ENCODE measurements around the gene PRKN.

The PRKN gene

GRCh38 chr6:161586887-161587286, 1140.7 kb downstream of the PRKN start:
- no peak for TF ChIP-seq CTCF (IDR thresholded peaks at IDR 0.05; ENCODE audit: low read depth, low read length)
- no peak for DNase-seq (ENCODE audit: extremely low read depth, low read depth)

GRCh38 chr6:161584621-161585340, 1142.8 kb downstream of the PRKN start:
- DNase-seq (ENCODE audit: extremely low read depth, low read depth) = no peak

GRCh38 chr6:161584051-161584450, 1143.5 kb downstream of the PRKN start:
- DNase-seq (ENCODE audit: extremely low read depth, low read depth) = no peak

More at GRCh38 chr6:161584621-161585340, 1142.8 kb downstream of the PRKN start:
- TF ChIP-seq CTCF (IDR thresholded peaks at IDR 0.05; ENCODE audit: low read depth, low read length) = no peak

GRCh38 chr6:161583584-161583983, 1144.0 kb downstream of the PRKN start:
- no peak for TF ChIP-seq CTCF (IDR thresholded peaks at IDR 0.05; ENCODE audit: low read depth, low read length)
- DNase-seq (ENCODE audit: extremely low read depth, low read depth) = no peak

More at GRCh38 chr6:161584051-161584450, 1143.5 kb downstream of the PRKN start:
- no peak for TF ChIP-seq CTCF (IDR thresholded peaks at IDR 0.05; ENCODE audit: low read depth, low read length)

GRCh38 chr6:161578478-161578877, 1149.1 kb downstream of the PRKN start:
- no peak for DNase-seq (ENCODE audit: extremely low read depth, low read depth)
- TF ChIP-seq CTCF (IDR thresholded peaks at IDR 0.05; ENCODE audit: low read depth, low read length) = no peak

- TF ChIP-seq CTCF (IDR thresholded peaks at IDR 0.05; ENCODE audit: low read depth, low read length) = no peak
- no peak for DNase-seq (ENCODE audit: extremely low read depth, low read depth)
Measured at GRCh38 chr6:161575523-161576254, 1151.9 kb downstream of the PRKN start.

- TF ChIP-seq CTCF (IDR thresholded peaks at IDR 0.05; ENCODE audit: low read depth, low read length) = no peak
- DNase-seq (ENCODE audit: extremely low read depth, low read depth) = no peak
Measured at GRCh38 chr6:161568885-161569456, 1158.6 kb downstream of the PRKN start.

Measured in AG09319 (cell line).